ENCODE measurements around the gene GRAMD4.

The GRAMD4 gene

DNA sequence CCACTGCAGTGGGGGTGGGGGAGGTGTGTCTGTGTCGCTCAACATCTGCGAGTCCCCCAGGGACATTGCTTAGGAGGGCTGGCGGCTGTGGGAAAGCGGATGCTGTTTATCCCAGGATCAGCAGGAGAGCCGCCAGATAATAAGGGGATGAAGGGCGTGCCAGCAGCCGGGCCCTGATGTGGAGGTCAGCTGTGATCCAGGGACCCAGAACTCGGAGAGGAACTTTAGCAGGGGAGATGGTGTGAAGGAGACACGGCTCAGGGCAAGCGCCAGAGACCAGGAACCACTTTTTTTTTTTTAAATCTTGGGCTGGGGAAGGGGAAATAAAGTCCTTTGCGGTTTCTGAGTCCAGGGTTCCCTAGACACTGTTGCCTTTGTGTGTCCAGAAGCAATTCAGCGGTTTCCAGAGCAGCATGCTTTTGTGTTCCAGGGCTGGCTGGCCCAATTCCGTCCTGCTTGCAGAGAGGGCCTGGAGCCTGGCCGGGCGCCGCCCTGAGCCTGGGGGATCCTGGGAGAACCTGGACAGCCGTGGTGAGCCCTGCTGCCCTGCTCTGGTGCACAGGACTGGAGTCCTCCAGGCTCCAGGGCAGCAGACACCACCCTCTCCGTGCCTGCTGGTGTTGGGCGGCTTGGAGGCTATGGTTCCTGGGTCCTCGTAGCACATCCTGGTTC, at the start of gene GRAMD4:
Gene GRAMD4, plus strand, starts transcription at position 557 of the 672 bp plus-strand sequence. CDS start 6,414 bp downstream, outside the sequence.
- Histone ChIP-seq H3K4me3 (ENCODE audit: low read depth, low read length) (no peak within 1 kb of the TSS), H3K9me3 (ENCODE audit: control insufficient read depth, insufficient read depth, low read length) (no peaks in the 10 kb centered on the region), H3K27me3 (ENCODE audit: control insufficient read depth, insufficient read depth, low read length) (no peaks in the 10 kb centered on the region), H3K4me1 (ENCODE audit: control insufficient read depth, insufficient read depth, low read length) (no peaks in the 10 kb centered on the region), H3K36me3 (ENCODE audit: control insufficient read depth, insufficient read depth, low read length) (no peaks in the 10 kb centered on the region), H3K9ac (ENCODE audit: low read depth, low read length) (no peak within 1 kb of the TSS)

DNA sequence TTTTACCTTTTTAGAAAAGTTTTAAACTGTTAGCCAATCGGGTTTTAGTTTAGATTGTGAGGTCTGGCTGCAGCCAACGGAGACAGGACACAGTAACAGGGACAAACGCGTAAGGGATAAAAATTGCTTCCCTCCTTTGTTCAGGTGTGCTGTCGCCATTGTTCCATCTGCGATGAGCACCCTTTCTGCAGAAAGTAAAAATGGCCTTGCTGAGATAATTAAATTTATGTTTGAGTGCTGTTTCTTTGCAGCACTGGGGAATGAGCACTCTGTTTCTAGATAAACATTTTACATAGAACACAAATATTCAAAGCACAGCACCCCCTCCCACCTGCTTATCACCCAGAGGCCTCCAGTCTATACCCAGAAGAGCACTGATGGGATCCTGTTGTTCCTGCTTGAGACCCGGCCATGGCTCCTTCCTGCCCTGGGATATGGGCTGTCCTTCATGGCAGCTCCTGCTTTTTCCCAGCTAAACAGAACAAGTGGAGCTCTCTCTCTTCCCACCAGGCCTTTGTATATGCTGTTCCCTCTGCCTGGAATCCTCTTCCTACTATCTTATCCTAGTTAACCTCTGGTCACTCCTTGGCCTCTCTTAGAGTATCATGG, 48.4 kb upstream of the GRAMD4 start:
- Histone ChIP-seq H3K27me3 (ENCODE audit: control insufficient read depth, insufficient read depth, low read length) (no peaks in the 10 kb centered on the region), H3K9ac (ENCODE audit: low read depth, low read length) (no peak overlapping the region), H3K36me3 (ENCODE audit: control insufficient read depth, insufficient read depth, low read length) (no peaks in the 10 kb centered on the region), H3K9me3 (ENCODE audit: control insufficient read depth, insufficient read depth, low read length) (no peaks in the 10 kb centered on the region), H3K4me3 (ENCODE audit: low read depth, low read length) (no peak overlapping the region), H3K4me1 (ENCODE audit: control insufficient read depth, insufficient read depth, low read length) (peaks cover 3% of the 10 kb centered on the region)

- Histone ChIP-seq H3K36me3 (ENCODE audit: control insufficient read depth, insufficient read depth, low read length) (no peaks in the 10 kb centered on the region), H3K4me1 (ENCODE audit: control insufficient read depth, insufficient read depth, low read length) (peaks cover 3% of the 10 kb centered on the region), H3K4me3 (ENCODE audit: low read depth, low read length) (no peak overlapping the region), H3K9ac (ENCODE audit: low read depth, low read length) (no peak overlapping the region), H3K9me3 (ENCODE audit: control insufficient read depth, insufficient read depth, low read length) (no peaks in the 10 kb centered on the region), H3K27me3 (ENCODE audit: control insufficient read depth, insufficient read depth, low read length) (peaks cover 3% of the 10 kb centered on the region)
These were observed 47.0 kb upstream of the GRAMD4 start for GRCh38 chr22:46572911-46573780.

GRCh38 chr22:46573781-46574437, 46.3 kb upstream of the GRAMD4 start:
- H3K4me1 ChIP-seq (ENCODE audit: control insufficient read depth, insufficient read depth, low read length) = peaks cover 3% of the 10 kb centered on the region
- H3K36me3 ChIP-seq (ENCODE audit: control insufficient read depth, insufficient read depth, low read length) = no peaks in the 10 kb centered on the region
- H3K27me3 ChIP-seq (ENCODE audit: control insufficient read depth, insufficient read depth, low read length) = peaks cover 3% of the 10 kb centered on the region
- H3K9me3 ChIP-seq (ENCODE audit: control insufficient read depth, insufficient read depth, low read length) = no peaks in the 10 kb centered on the region
- no peak overlapping the region for H3K4me3 ChIP-seq (ENCODE audit: low read depth, low read length)
- no peak overlapping the region for H3K9ac ChIP-seq (ENCODE audit: low read depth, low read length)

DNA sequence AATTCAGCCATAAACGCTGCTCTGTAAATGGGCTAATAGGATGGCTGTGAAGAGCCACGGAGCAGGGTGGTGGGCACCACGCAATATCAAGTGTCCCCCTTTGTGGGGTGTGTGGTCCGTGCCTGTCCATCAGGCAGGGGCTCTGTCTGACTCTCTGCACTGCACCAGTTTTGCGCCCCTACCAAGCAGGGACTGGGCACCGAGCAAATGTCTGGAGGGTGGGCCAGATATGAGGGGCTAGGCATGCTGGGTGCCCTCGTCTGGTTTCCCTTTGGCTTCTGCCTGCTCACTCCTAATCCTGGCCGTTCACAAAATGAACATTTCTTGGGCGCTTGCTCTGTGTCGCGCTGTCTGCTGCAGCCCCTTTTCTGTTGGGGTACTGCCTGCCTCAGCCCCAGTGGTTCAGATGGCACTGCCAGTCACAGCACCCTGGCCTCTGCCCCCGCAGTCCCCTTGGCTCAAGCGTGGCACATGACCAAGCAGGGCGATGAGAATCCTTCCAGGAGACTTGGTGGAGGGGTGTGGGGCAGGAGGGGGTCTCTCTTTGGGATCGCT, 45.7 kb upstream of the GRAMD4 start:
- H3K9ac ChIP-seq (ENCODE audit: low read depth, low read length) = no peak overlapping the region
- H3K4me3 ChIP-seq (ENCODE audit: low read depth, low read length) = no peak overlapping the region
- H3K4me1 ChIP-seq (ENCODE audit: control insufficient read depth, insufficient read depth, low read length) = peaks cover 3% of the 10 kb centered on the region
- no peaks in the 10 kb centered on the region for H3K9me3 ChIP-seq (ENCODE audit: control insufficient read depth, insufficient read depth, low read length)
- H3K27me3 ChIP-seq (ENCODE audit: control insufficient read depth, insufficient read depth, low read length) = peaks cover 3% of the 10 kb centered on the region
- H3K36me3 ChIP-seq (ENCODE audit: control insufficient read depth, insufficient read depth, low read length) = no peaks in the 10 kb centered on the region

GRCh38 chr22:46574993-46575910, 44.9 kb upstream of the GRAMD4 start:
- H3K36me3 ChIP-seq (ENCODE audit: control insufficient read depth, insufficient read depth, low read length) = no peaks in the 10 kb centered on the region
- H3K4me1 ChIP-seq (ENCODE audit: control insufficient read depth, insufficient read depth, low read length) = peaks cover 3% of the 10 kb centered on the region
- H3K9me3 ChIP-seq (ENCODE audit: control insufficient read depth, insufficient read depth, low read length) = no peaks in the 10 kb centered on the region
- peaks cover 3% of the 10 kb centered on the region for H3K27me3 ChIP-seq (ENCODE audit: control insufficient read depth, insufficient read depth, low read length)
- H3K9ac ChIP-seq (ENCODE audit: low read depth, low read length) = peak overlapping the region; percentile 37
- peak overlapping the region; percentile 53 for H3K4me3 ChIP-seq (ENCODE audit: low read depth, low read length)

GRCh38 chr22:46575911-46576555, 44.2 kb upstream of the GRAMD4 start:
- peak overlapping the region; percentile 53 for H3K4me3 ChIP-seq (ENCODE audit: low read depth, low read length)
- H3K4me1 ChIP-seq (ENCODE audit: control insufficient read depth, insufficient read depth, low read length) = peaks cover 3% of the 10 kb centered on the region
- H3K27me3 ChIP-seq (ENCODE audit: control insufficient read depth, insufficient read depth, low read length) = peaks cover 3% of the 10 kb centered on the region
- peak overlapping the region; percentile 37 for H3K9ac ChIP-seq (ENCODE audit: low read depth, low read length)
- H3K36me3 ChIP-seq (ENCODE audit: control insufficient read depth, insufficient read depth, low read length) = no peaks in the 10 kb centered on the region
- no peaks in the 10 kb centered on the region for H3K9me3 ChIP-seq (ENCODE audit: control insufficient read depth, insufficient read depth, low read length)

- Histone ChIP-seq H3K4me1 (ENCODE audit: control insufficient read depth, insufficient read depth, low read length) (peaks cover 3% of the 10 kb centered on the region), H3K9me3 (ENCODE audit: control insufficient read depth, insufficient read depth, low read length) (no peaks in the 10 kb centered on the region), H3K36me3 (ENCODE audit: control insufficient read depth, insufficient read depth, low read length) (no peaks in the 10 kb centered on the region), H3K27me3 (ENCODE audit: control insufficient read depth, insufficient read depth, low read length) (peaks cover 3% of the 10 kb centered on the region), H3K4me3 (ENCODE audit: low read depth, low read length) (peak overlapping the region; percentile 53), H3K9ac (ENCODE audit: low read depth, low read length) (no peak overlapping the region)
These were observed 43.4 kb upstream of the GRAMD4 start for GRCh38 chr22:46576556-46577367.

- peak overlapping the region; percentile 60 for H3K9ac ChIP-seq (ENCODE audit: low read depth, low read length)
- peaks cover 3% of the 10 kb centered on the region for H3K4me1 ChIP-seq (ENCODE audit: control insufficient read depth, insufficient read depth, low read length)
- no peaks in the 10 kb centered on the region for H3K9me3 ChIP-seq (ENCODE audit: control insufficient read depth, insufficient read depth, low read length)
- H3K4me3 ChIP-seq (ENCODE audit: low read depth, low read length) = peak overlapping the region; percentile 60
- no peaks in the 10 kb centered on the region for H3K36me3 ChIP-seq (ENCODE audit: control insufficient read depth, insufficient read depth, low read length)
- peaks cover 3% of the 10 kb centered on the region for H3K27me3 ChIP-seq (ENCODE audit: control insufficient read depth, insufficient read depth, low read length)
These were observed 42.6 kb upstream of the GRAMD4 start for GRCh38 chr22:46577368-46578249.
